NCI-H748 (cell line): ENCODE results near the gene ZBTB8A.
"Not testable (repeated sequence)": the region's sequence is repeated elsewhere in the genome, so short reads cannot be mapped to it uniquely, and the experiment has no call there.

Experiments used
- DNase-seq: peaks from one replicate; lab custom pipeline; 2025; ENCODE audit not compliant: unreplicated experiment; lab: John Stamatoyannopoulos, UW

ZBTB8A gene

GRCh38 chr1:32536764-32537163, 2.5 kb upstream of the ZBTB8A start:
- no peak for DNase-seq

GRCh38 chr1:32539584-32540571, 651 bp downstream of the ZBTB8A start:
- peak; percentile 62 for DNase-seq

DNA sequence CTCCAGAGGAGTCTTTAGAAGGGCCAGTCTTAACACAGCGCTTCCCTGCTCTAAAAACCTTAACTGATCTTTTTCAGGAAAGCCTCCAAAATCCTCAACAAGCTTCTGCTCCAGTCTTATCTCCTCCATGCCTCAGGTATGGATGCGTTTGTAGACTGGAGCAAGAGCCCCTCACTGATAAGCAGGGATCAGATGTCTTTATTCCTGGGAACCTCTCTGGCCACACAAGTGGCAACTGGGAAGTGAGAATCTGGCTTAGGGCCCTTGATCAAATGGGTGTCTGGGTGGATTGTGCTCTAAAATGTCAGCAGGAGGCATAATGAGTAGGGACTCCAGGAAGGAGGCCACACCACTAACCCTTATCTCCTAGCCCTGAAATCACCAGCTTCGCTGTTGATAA, 1.4 kb downstream of the ZBTB8A start:
- DNase-seq = peak; percentile 19

- no peak for DNase-seq
Measured at GRCh38 chr1:32541064-32541566, 1.9 kb downstream of the ZBTB8A start.

DNA sequence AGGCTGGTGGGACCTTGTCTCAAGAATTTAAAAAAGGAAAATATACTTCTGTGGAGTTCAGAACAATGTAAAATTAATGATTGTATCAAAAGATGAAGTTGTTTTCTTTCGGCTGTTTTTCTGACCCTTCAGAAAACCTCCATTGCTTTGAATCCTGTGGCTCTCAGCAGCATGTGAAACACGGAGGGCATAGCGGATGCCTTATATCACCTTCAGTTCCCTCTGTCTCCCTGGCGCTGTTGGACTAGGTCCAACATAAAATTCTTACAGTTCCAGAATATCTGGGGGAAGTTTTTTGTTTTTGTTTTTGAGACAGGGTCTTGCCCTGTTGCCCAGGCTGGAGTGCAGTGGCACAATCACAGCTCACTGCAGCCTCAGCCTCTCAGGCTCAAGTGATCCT, 7.4 kb downstream of the ZBTB8A start:
- DNase-seq = no peak

DNA sequence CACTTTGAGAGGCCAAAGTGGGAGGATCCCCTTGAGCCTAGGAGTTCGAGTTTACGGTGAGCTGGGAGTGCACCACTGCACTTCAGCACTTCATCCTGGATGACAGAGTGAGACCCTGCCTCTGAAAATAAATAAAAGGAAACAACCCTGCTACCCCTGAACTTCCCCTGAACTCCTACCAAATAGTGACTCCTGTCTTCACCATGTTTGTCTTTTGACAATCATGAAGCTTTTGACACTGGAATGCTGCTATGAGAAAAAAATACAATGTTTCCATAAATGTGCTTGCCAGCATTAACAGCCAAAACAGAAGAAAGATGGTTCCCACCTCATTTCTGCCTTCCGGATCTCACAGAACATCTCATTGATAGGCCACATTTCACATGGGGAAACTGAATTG, 10.4 kb downstream of the ZBTB8A start:
- DNase-seq = no peak

GRCh38 chr1:32554288-32554687, 15.1 kb downstream of the ZBTB8A start:
- DNase-seq = no peak

GRCh38 chr1:32557035-32557434, 17.8 kb downstream of the ZBTB8A start:
- DNase-seq = not testable (repeated sequence)

GRCh38 chr1:32557812-32558211, 18.6 kb downstream of the ZBTB8A start:
- DNase-seq = no peak

DNA sequence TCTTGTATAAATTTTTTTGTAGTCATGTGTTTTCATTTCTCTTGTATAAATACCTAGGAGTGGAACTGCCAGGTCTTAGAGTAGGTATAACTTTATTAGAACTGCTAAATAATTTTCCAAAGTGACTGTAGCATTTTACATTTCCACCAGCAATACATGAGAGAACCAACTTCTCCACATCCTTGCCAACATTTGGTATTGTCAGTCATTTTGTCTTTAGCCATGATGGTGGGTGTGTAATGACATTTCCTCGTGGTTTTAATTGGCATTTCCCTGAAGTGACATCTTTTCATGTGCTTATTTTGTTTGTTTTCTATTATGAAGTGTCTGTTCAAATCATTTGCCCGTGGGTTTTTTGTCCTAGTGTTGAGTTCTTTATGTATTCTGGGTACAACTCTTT, 29.7 kb downstream of the ZBTB8A start:
- DNase-seq = no peak

- DNase-seq = no peak
Measured at GRCh38 chr1:32580348-32581017, 41.3 kb downstream of the ZBTB8A start.

DNA sequence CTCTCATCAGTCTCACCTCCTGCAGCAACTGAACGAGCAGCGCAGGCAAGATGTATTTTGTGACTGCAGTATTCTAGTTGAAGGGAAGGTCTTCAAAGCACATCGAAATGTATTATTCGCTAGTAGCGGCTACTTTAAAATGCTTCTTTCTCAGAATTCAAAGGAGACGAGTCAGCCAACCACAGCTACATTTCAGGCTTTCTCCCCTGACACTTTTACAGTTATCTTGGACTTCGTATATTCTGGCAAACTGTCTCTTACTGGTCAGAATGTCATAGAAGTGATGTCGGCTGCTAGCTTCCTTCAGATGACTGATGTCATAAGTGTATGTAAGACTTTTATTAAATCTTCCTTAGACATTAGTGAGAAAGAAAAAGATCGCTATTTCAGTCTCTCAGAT, 53.7 kb downstream of the ZBTB8A start:
- DNase-seq = no peak

GRCh38 chr1:32600034-32600433, 60.8 kb downstream of the ZBTB8A start:
- no peak for DNase-seq

GRCh38 chr1:32605711-32606424, 66.6 kb downstream of the ZBTB8A start:
- DNase-seq = no peak

DNA sequence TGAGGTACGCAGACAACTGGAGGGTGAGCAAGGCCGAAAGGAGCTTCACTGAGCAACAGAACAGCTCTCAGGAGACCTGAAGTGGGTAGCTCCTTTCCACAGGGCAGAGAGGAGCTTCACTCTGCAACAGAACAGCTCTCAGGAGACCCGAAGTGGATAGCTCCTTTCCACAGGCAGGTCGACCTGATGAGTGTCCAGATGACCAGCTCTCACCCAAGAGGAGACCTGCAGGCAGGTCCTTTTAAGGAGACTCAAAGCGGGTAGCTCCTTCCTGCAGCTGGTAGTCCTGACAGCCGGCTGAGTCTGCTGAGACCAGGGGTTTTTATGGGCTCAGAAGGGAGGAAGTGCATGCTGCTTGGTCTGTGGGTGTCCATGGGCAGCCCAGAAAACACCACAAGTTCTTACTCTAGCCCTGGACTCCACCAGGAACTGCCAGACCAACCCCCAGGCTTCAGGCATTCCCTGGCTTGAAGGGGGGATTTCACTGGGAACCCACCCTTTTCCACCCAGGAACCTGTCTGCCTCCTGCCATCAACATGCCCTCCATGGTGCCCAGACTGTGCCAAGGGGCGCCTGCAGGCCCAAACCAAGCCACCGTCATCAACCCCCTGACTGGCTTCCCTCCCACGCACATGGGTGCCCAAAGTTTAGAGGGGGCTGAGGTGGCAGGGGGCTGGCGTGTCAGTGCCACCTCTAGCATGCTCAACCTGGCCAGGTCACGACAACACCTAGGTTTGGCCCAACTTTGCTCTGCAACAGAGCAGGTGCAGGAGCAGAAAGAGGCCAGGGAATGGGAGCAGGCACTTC, 67.5 kb downstream of the ZBTB8A start:
- DNase-seq = no peak

DNA sequence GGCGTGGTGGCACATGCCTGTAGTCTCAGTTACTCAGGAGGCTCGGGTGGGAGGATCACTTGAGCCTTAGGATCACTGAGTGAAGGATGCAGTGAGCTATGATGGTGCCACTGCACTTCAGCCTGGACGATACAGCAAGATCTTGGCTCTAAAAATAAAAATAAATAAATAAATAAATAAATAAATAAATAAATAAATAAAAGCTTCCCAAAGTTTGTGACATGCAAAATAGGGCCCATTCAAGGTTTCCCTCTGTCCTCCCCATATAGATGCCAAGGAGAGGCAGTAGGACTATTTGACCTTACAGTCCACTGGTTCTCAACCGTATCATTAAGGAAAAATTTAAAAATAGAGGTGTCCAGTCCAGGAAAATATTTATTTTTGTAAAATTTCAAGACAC, 70.0 kb downstream of the ZBTB8A start:
- no peak for DNase-seq

DNA sequence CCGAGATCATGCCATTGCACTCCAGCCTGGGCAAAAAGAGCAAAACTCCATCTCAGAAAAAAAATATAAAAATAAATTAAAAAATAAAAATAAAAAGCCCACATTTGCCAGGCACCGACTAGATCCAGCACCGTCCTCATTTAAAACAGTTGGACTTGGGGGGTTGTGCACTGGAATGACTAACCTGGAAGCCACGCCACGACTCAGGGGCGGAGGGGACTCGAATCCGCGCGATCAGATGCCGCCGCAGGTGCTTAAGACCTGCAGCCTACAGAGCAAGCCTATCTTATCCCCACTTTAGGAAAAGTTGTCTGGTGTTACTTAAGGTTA, 72.6 kb downstream of the ZBTB8A start:
- no peak for DNase-seq

GRCh38 chr1:32612189-32612881, 73.1 kb downstream of the ZBTB8A start:
- peak; percentile 76 for DNase-seq

DNA sequence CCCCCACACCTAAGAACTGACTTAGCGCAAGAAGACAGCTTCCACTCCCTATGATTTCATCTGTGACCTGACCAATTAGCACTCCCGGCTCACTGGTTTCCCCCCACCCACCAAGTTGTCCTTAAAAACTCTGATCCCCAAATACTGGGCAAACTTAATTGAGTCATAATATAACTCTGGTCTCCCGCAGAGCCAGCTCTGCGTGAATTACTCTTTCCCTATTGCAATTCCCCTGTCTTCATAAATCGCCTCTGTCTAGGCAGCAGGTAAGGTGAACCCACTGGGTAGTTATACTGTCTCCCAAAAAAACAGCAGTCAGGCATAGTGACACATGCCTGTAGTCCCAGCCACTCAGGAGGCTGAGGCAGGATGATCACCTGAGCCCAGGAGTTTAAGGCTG, 74.2 kb downstream of the ZBTB8A start:
- no peak for DNase-seq

GRCh38 chr1:32618673-32619221, 79.5 kb downstream of the ZBTB8A start:
- DNase-seq = no peak
